GM19324 (cell line): ENCODE measurements around the gene USP48.

Source experiments
- ATAC-seq: cut with Tn5 transposase; IDR thresholded peaks from one replicate; pipeline ENCODE4 v1.9.1; 2021; ENCODE audit warnings: mild to moderate bottlenecking, moderate library complexity; ENCODE audit not compliant: unreplicated experiment, low FRiP score

The USP48 gene

GRCh38 chr1:21750841-21751240 lies 32.1 kb downstream of the USP48 start:
- no peak for ATAC-seq

GRCh38 chr1:21749859-21750468 lies 33.0 kb downstream of the USP48 start:
- ATAC-seq, result no peak

GRCh38 chr1:21749109-21749508 lies 33.8 kb downstream of the USP48 start:
- ATAC-seq, result no peak

- ATAC-seq, result no peak
Measured at GRCh38 chr1:21743476-21743875, 39.5 kb downstream of the USP48 start.

GRCh38 chr1:21742578-21742977 lies 40.4 kb downstream of the USP48 start:
- no peak for ATAC-seq

- ATAC-seq, result no peak
Measured at GRCh38 chr1:21741206-21741605, 41.7 kb downstream of the USP48 start.

GRCh38 chr1:21736876-21737275 lies 46.1 kb downstream of the USP48 start:
- ATAC-seq, result no peak

- ATAC-seq, result no peak
Measured at GRCh38 chr1:21736011-21736410, 46.9 kb downstream of the USP48 start.

GRCh38 chr1:21734526-21734925 lies 48.4 kb downstream of the USP48 start:
- ATAC-seq, result no peak

- no peak for ATAC-seq
Measured at GRCh38 chr1:21732664-21733063, 50.3 kb downstream of the USP48 start.

- no peak for ATAC-seq
Measured at GRCh38 chr1:21725748-21726392, 57.1 kb downstream of the USP48 start.

- ATAC-seq, result no peak
Measured at GRCh38 chr1:21724570-21724969, 58.4 kb downstream of the USP48 start.

- ATAC-seq, result no peak
Measured at GRCh38 chr1:21724098-21724497, 58.9 kb downstream of the USP48 start.

- no peak for ATAC-seq
Measured at GRCh38 chr1:21721295-21721985, 61.5 kb downstream of the USP48 start.

- ATAC-seq, result no peak
Measured at GRCh38 chr1:21716169-21716568, 66.8 kb downstream of the USP48 start.

- no peak for ATAC-seq
Measured at GRCh38 chr1:21707891-21708290, 75.1 kb downstream of the USP48 start.

GRCh38 chr1:21707086-21707840 lies 75.7 kb downstream of the USP48 start:
- ATAC-seq, result no peak

GRCh38 chr1:21706151-21706835 lies 76.7 kb downstream of the USP48 start:
- ATAC-seq, result no peak

GRCh38 chr1:21705303-21705980 lies 77.5 kb downstream of the USP48 start:
- no peak for ATAC-seq

- no peak for ATAC-seq
Measured at GRCh38 chr1:21704145-21704544, 78.8 kb downstream of the USP48 start.
